B cell (primary cell): ENCODE results near the gene MAML3. TPM values are rescaled to one million over a fixed set of nuclear protein-coding genes. Genes with fewer than 3 reads are reported as not detected.

Source experiments
- ATAC-seq: fragments of 200-7000 bp; cut with Tn5 transposase; one replicate; pipeline ENCODE4 v1.10.0; 2021; ENCODE audit warnings: low read depth, mild to moderate bottlenecking, moderate number of reproducible peaks, moderate library complexity
- CTCF ChIA-PET: fragments of 350-600 bp; sonication (Branson Sonifier 250); formaldehyde crosslinking; loops from one replicate; lab custom pipeline; 2021; ENCODE audit warnings: antibody characterized with exemption, inconsistent platforms; lab: Charles Lee
- POLR2A ChIA-PET: fragments of 350-600 bp; sonication (Branson Sonifier 250); formaldehyde crosslinking; loops from one replicate; lab custom pipeline; 2021; ENCODE audit warnings: antibody characterized with exemption; lab: Charles Lee
- DNase-seq: peaks from one replicate; pipeline ENCODE4 v3.0.0; 2013
- H2AFZ ChIP-seq: 2 replicates; pipeline ENCODE4 v1.6.1; 2012; ENCODE audit warnings: mild to moderate bottlenecking, low read depth, low read length; ENCODE audit not compliant: insufficient read depth, poor library complexity, severe bottlenecking
- H3K27ac ChIP-seq, 2 donors: 1 replicate in 1 of 2; 2 replicates in 1 of 2; pipeline ENCODE4 v1.5.1; 2012 to 2013; ENCODE audit warnings: low read length in 2 of 2, mild to moderate bottlenecking in 2 of 2, moderate library complexity in 1 of 2
- H3K27me3 ChIP-seq, 4 experiments: fragments of 200-600 bp in 1 of 4; sonication (generic) in 1 of 4; replicated peaks in 1 of 4; 1 replicate in 2 of 4; 2 replicates in 2 of 4; pipeline versions ENCODE4 v1.6.1 to v1.7.0; 2013 to 2016; ENCODE audit warnings: low read length in 3 of 4, mild to moderate bottlenecking in 2 of 4, mixed read lengths in 1 of 4, moderate library complexity in 1 of 4; ENCODE audit not compliant: insufficient read depth in 4 of 4, control insufficient read depth in 3 of 4; ENCODE audit errors: control extremely low read depth in 1 of 4
- H3K36me3 ChIP-seq, 2 experiments: replicated peaks in 1 of 2; 1 replicate in 1 of 2; 2 replicates in 1 of 2; pipeline versions ENCODE4 v1.6.1 to v1.7.1; 2013; ENCODE audit warnings: low read length in 1 of 2; ENCODE audit not compliant: insufficient read depth in 2 of 2, control insufficient read depth in 1 of 2; ENCODE audit errors: control extremely low read depth in 1 of 2, extremely low read depth in 1 of 2
- H3K4me1 ChIP-seq, 2 donors: fragments of 200-600 bp in 1 of 2; sonication (generic) in 1 of 2; 1 replicate in 1 of 2; 2 replicates in 1 of 2; pipeline versions ENCODE4 v1.5.1 to v1.6.1; 2013 to 2017; ENCODE audit warnings: low read length in 2 of 2; ENCODE audit not compliant: control insufficient read depth in 2 of 2, insufficient read depth in 2 of 2
- H3K4me2 ChIP-seq: replicated peaks from 2 replicates; pipeline ENCODE3; 2012; ENCODE audit warnings: mild to moderate bottlenecking, low read depth, low read length; ENCODE audit not compliant: poor library complexity, severe bottlenecking
- H3K4me3 ChIP-seq, 5 experiments: fragments of 200-600 bp in 1 of 5; sonication (generic) in 1 of 5; 1 replicate in 3 of 5; 2 replicates in 2 of 5; pipeline versions ENCODE4 v1.5.1 to v1.7.0; 2011 to 2016; ENCODE audit warnings: low read length in 4 of 5, mild to moderate bottlenecking in 4 of 5, low read depth in 2 of 5, control low read depth in 1 of 5, moderate library complexity in 1 of 5; ENCODE audit not compliant: insufficient read depth in 1 of 5; ENCODE audit errors: control extremely low read depth in 1 of 5, extremely low read depth in 1 of 5
- H3K79me2 ChIP-seq: fragments of 200-600 bp; sonication (generic); one replicate; pipeline ENCODE4 v1.6.0; 2016; ENCODE audit warnings: low read length; ENCODE audit not compliant: control insufficient read depth, insufficient read depth
- H3K9ac ChIP-seq: fragments of 200-600 bp; sonication (generic); 2 replicates; pipeline ENCODE4 v1.6.1; 2017; ENCODE audit warnings: mild to moderate bottlenecking, low read length, moderate library complexity
- H3K9me3 ChIP-seq, 3 donors: one replicate each; pipeline versions ENCODE4 v1.6.1 to v1.7.1; 2013; ENCODE audit warnings: low read length in 2 of 3; ENCODE audit not compliant: control insufficient read depth in 2 of 3, insufficient read depth in 1 of 3; ENCODE audit errors: control extremely low read depth in 1 of 3
- H4K20me1 ChIP-seq: 2 replicates; pipeline ENCODE4 v1.6.0; 2012; ENCODE audit warnings: mild to moderate bottlenecking, low read length; ENCODE audit not compliant: insufficient read depth, control insufficient read depth, poor library complexity, severe bottlenecking
- H3K27ac Mint-ChIP-seq: one replicate; pipeline ENCODE4 v1.8.0; 2021; ENCODE audit warnings: mixed read lengths
- H3K27me3 Mint-ChIP-seq: one replicate; pipeline ENCODE4 v1.8.0; 2021; ENCODE audit warnings: mixed read lengths
- H3K4me1 Mint-ChIP-seq: one replicate; pipeline ENCODE4 v1.8.0; 2021; ENCODE audit warnings: mixed read lengths
- H3K4me3 Mint-ChIP-seq: one replicate; pipeline ENCODE4 v1.8.0; 2021; ENCODE audit warnings: mixed read lengths
- H3K9me3 Mint-ChIP-seq: one replicate; pipeline ENCODE4 v1.8.0; 2022; ENCODE audit warnings: mixed read lengths; ENCODE audit not compliant: insufficient read depth
- EZH2 ChIP-seq: IDR thresholded peaks from 2 replicates; pipeline ENCODE4 v1.6.1; 2012; ENCODE audit warnings: borderline replicate concordance, low read depth, mild to moderate bottlenecking, moderate library complexity, low read length; ENCODE audit not compliant: insufficient read depth, poor library complexity, severe bottlenecking
- WGBS: methylation state at CpG from one replicate; pipeline ENCODE4 v1.1.5; 2013; ENCODE audit warnings: missing lambda C conversion rate; ENCODE audit not compliant: insufficient coverage; 5-methylcytosine and 5-hydroxymethylcytosine counted together
- intact Hi-C: fragments of 100-400 bp; cut with micrococcal nuclease; formaldehyde crosslinking; loops from one replicate; pipeline ENCODE4 v1.10.0; 2022
- polyA plus RNA-seq: library from polyadenylated mRNA; depleted of rRNA; stranded (reverse); fragments of >200 nt; gene quantifications from 2 replicates; pipeline ENCODE4 v1.2.3, GENCODE V29; 2012
- total RNA-seq, 2 donors: library from RNA; stranded (reverse); fragments of 120-200 nt in 1 of 2; gene quantifications; 1 replicate in 1 of 2; 2 replicates in 1 of 2; pipeline versions ENCODE4 v1.2.3 to v1.2.4, GENCODE V29; 2013 to 2022
- TF ChIP-seq, protein P1 (sequence below): fragments of 200-600 bp; IDR thresholded peaks from one replicate; pipeline ENCODE4 v1.8.0; 2022; ENCODE audit warnings: antibody characterized with exemption, mild to moderate bottlenecking

The MAML3 gene
- total and polyA plus RNA-seq, 2 donors (not counting 1 experiment from before 2014, with no cell fraction given): 0.94 to 5.3 TPM

- no peak for DNase-seq
- no peak for ATAC-seq
- intact Hi-C loops: no loop called here
- Histone ChIP-seq H3K36me3 (no peaks in the 10 kb centered on the region), H4K20me1 (no peaks in the 10 kb centered on the region), H3K9me3 (no peaks in the 10 kb centered on the region), H3K79me2 (no peaks in the 10 kb centered on the region), H3K4me1 (peaks cover 17 to 23% of the 10 kb centered on the region in 2 donors), H3K4me2 (no peak overlapping the region), H3K9ac (no peak overlapping the region), H3K27ac (no peak overlapping the region), H3K4me3 (no peak overlapping the region), H2AFZ (no peak overlapping the region), H3K27me3 (peaks cover 0 to 27% (median 18%) of the 10 kb centered on the region in 4 experiments)
- TF ChIP-seq, protein P1, sequence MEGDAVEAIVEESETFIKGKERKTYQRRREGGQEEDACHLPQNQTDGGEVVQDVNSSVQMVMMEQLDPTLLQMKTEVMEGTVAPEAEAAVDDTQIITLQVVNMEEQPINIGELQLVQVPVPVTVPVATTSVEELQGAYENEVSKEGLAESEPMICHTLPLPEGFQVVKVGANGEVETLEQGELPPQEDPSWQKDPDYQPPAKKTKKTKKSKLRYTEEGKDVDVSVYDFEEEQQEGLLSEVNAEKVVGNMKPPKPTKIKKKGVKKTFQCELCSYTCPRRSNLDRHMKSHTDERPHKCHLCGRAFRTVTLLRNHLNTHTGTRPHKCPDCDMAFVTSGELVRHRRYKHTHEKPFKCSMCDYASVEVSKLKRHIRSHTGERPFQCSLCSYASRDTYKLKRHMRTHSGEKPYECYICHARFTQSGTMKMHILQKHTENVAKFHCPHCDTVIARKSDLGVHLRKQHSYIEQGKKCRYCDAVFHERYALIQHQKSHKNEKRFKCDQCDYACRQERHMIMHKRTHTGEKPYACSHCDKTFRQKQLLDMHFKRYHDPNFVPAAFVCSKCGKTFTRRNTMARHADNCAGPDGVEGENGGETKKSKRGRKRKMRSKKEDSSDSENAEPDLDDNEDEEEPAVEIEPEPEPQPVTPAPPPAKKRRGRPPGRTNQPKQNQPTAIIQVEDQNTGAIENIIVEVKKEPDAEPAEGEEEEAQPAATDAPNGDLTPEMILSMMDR: no peak
- no peak for TF ChIP-seq EZH2
- Mint-ChIP-seq H3K27ac (no peak overlapping the region), H3K9me3 (no peaks in the 10 kb centered on the region), H3K4me3 (no peak overlapping the region), H3K27me3 (peaks cover 38% of the 10 kb centered on the region), H3K4me1 (peaks cover 17% of the 10 kb centered on the region)
- WGBS: 83% methylated on average over 1 of the region's 4 CpGs
- POLR2A ChIA-PET: no interaction called here
- CTCF ChIA-PET: interaction anchor here (0.6 to 4.4 kb wide), 7 partner anchors 9 to 920 kb away, joined by 3 to 51 read pairs (median 4); no protein-coding TSS in a partner anchor
These were observed 420.9 kb downstream of the MAML3 start for GRCh38 chr4:139732991-139733570.

- intact Hi-C loops: no loop called here
- Histone ChIP-seq H3K9me3 (no peaks in the 10 kb centered on the region), H3K4me2 (no peak overlapping the region), H2AFZ (no peak overlapping the region), H3K4me1 (peaks cover 0 to under 1% of the 10 kb centered on the region in 2 donors), H3K27ac (no peak overlapping the region), H4K20me1 (no peaks in the 10 kb centered on the region), H3K9ac (no peak overlapping the region), H3K79me2 (no peaks in the 10 kb centered on the region), H3K4me3 (no peak overlapping the region), H3K36me3 (peaks cover 0 to 6% of the 10 kb centered on the region in 2 experiments), H3K27me3 (peaks cover 0 to 6% (median 4%) of the 10 kb centered on the region in 4 experiments)
- peaks cover 13% of the 10 kb centered on the region for H3K27me3 Mint-ChIP-seq
- H3K27ac Mint-ChIP-seq: no peak overlapping the region
- no peaks in the 10 kb centered on the region for H3K4me1 Mint-ChIP-seq
- no peak for DNase-seq
- ChIA-PET POLR2A (no interaction called here), CTCF (no interaction called here)
- ATAC-seq: no peak
- no peak for TF ChIP-seq EZH2
- TF ChIP-seq, protein P1: no peak
- H3K4me3 Mint-ChIP-seq: no peak overlapping the region
- no peaks in the 10 kb centered on the region for H3K9me3 Mint-ChIP-seq
- 100% methylated on average over 3 of the region's 3 CpGs for WGBS
These were observed 425.1 kb downstream of the MAML3 start for GRCh38 chr4:139728840-139729239.
